ENCODE results near the gene NAA30.

DNA sequence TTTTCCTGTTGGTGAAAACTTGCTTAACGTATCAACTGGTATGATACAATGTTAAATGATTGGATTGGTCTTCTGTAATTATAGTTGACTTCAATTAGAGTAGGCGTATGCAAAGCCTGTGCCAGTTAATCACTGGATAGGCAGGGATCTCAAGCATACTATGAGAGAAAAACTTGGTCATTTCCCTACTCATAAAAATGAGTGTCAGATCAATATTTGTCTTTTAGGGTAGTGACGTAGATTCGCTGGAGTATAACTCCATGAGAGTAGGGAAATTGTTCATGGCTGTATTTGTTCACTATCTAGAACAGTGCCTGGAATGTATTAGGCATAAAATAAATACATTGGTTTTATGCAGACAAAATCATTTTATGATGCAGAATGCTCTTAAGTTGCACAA is 28.6 kb downstream of the NAA30 start:
- TF ChIP-seq EZH2 (IDR thresholded peaks at IDR 0.05; ENCODE audit: insufficient read depth, poor library complexity, severe bottlenecking) (no peak), EZH2phosphoT487 (IDR thresholded peaks at IDR 0.05; ENCODE audit: insufficient read depth, low read depth) (no peak)

Data from GM23248 (cell line).